Pancreas (tissue), 10 donors: ENCODE measurements around the gene P3H1. TPM values are rescaled to one million over a fixed set of nuclear protein-coding genes. Genes with fewer than 3 reads are reported as not detected.

Source experiments
- ATAC-seq, 4 donors: fragments of 200-7000 bp; cut with Tn5 transposase; one replicate each; pipeline versions ENCODE4 v1.8.0 to v1.9.1; 2020; ENCODE audit warnings: mild to moderate bottlenecking in 4 of 4, moderate library complexity in 4 of 4
- DNase-seq, 6 donors: peaks; one replicate each; pipeline ENCODE4 v3.0.0-alpha.2; 2020
- FAIRE-seq: peaks from 2 replicates; lab custom pipeline; 2012; peaks lifted over from hg19 to GRCh38; lab: Jason Lieb, UNC
- H3K27ac ChIP-seq, 4 donors: fragments of 200-600 bp; sonication (generic); 1 replicate in 3 of 4; 2 replicates in 1 of 4; pipeline versions ENCODE4 v1.5.0 to v1.8.0; 2020
- H3K27me3 ChIP-seq, 4 donors: fragments of 200-600 bp; one replicate each; pipeline ENCODE4 v1.8.0; 2021
- H3K36me3 ChIP-seq, 3 donors: fragments of 200-600 bp; sonication (generic) in 1 of 3; one replicate each; pipeline versions ENCODE4 v1.5.0 to v1.8.0; 2020 to 2021
- H3K4me1 ChIP-seq, 3 donors: fragments of 200-600 bp; one replicate each; pipeline ENCODE4 v1.8.0; 2021
- H3K4me3 ChIP-seq, 4 donors: fragments of 200-600 bp; sonication (generic) in 2 of 4; one replicate each; pipeline versions ENCODE4 v1.5.0 to v1.8.0; 2020 to 2021
- H3K9me3 ChIP-seq, 4 donors: fragments of 200-600 bp; one replicate each; pipeline ENCODE4 v1.8.0; 2021
- CTCF ChIP-seq, 4 donors: fragments of 200-600 bp; sonication (generic) in 3 of 4; IDR thresholded peaks; one replicate each; pipeline versions ENCODE4 v1.5.0 to v1.8.0; 2021; ENCODE audit warnings: antibody characterized with exemption in 4 of 4
- WGBS, 2 donors: extraction: QIAGEN DNeasy Blood & Tissue Kit; methylation state at CpG; one replicate each; pipeline ENCODE4 v1.1.7; 2013; 5-methylcytosine and 5-hydroxymethylcytosine counted together
- intact Hi-C, 3 donors: fragments of 100-400 bp; cut with DNase I; formaldehyde crosslinking; loops; one replicate each; pipeline versions ENCODE4 v1.11.1 to v1.14.2; 2022
- polyA plus RNA-seq, 2 donors: library from polyadenylated mRNA; stranded (reverse); fragments of 200-250 nt; gene quantifications; one replicate each; pipeline ENCODE4 v1.2.3, GENCODE V29; 2013
- total RNA-seq, 6 donors: library from RNA; stranded (reverse); fragmentation: NEBNext Ultra II Directional in 4 of 6; extraction: Animal tissue kit (Norgen Biotek cat#: 25700) in 4 of 6; gene quantifications; one replicate each; pipeline versions ENCODE4 v1.2.1 to v1.2.4, GENCODE V29; 2021 to 2023
- donor health status: healthy with polysubstance abuse.
- donor health status: DM: no; HTN: no; CAD: no; lungs with moderate emphysema.
- donor health status: DM: no; HTN: no; CAD: no.
- donor health status: control.
- donor health status: control.
- donor health status: Bipolar disorder and iron deficiency.
- donor health status: DM: yes; HTN: yes; CAD: no.
- donor health status: DM: no; HTN: no; CAD: no.
- donor health status: DM: no; HTN: no; CAD: no.
- donor health status: DM: yes; HTN: yes; CAD: no.

Gene P3H1
- total and polyA plus RNA-seq, 8 donors, result 6.8 to 37.0 (median 14.0) TPM

- no peaks in the 10 kb centered on the region for H3K9me3 ChIP-seq
- H3K27me3 ChIP-seq, result no peaks in the 10 kb centered on the region
- H3K27ac ChIP-seq, result no peak overlapping the region
- FAIRE-seq, result no peak
- H3K36me3 ChIP-seq, result no peaks in the 10 kb centered on the region
- 97 to 98% methylated on average over 2 of the region's 2 CpGs for WGBS, 2 donors
- TF ChIP-seq CTCF (IDR thresholded peaks at IDR 0.05), result no peak
- intact Hi-C loops, result loop anchor here in 1 of 3 donors (10.0 kb wide), 1 partner anchor 102 kb away; no protein-coding TSS in a partner anchor
- DNase-seq, result no peak
- no peaks in the 10 kb centered on the region for H3K4me1 ChIP-seq
- ATAC-seq, result no peak
- H3K4me3 ChIP-seq, result no peak overlapping the region
These were observed 16.3 kb upstream of the P3H1 start for GRCh38 chr1:42783092-42783491.

GRCh38 chr1:42780176-42780575 lies 13.3 kb upstream of the P3H1 start:
- H3K27ac ChIP-seq, result no peak overlapping the region
- no peak overlapping the region for H3K4me3 ChIP-seq
- no peak for FAIRE-seq
- intact Hi-C loops, result loop anchor here in 1 of 3 donors (10.0 kb wide), 1 partner anchor 105 kb away; no protein-coding TSS in a partner anchor
- H3K4me1 ChIP-seq, result no peaks in the 10 kb centered on the region
- ATAC-seq, result no peak
- peaks cover 0 to 26% (median 1%) of the 10 kb centered on the region in 3 donors for H3K36me3 ChIP-seq
- no peaks in the 10 kb centered on the region for H3K27me3 ChIP-seq
- WGBS, 2 donors, result 93 to 96% methylated on average over 1 of the region's 1 CpG
- DNase-seq, result no peak
- no peaks in the 10 kb centered on the region for H3K9me3 ChIP-seq
- no peak for TF ChIP-seq CTCF (IDR thresholded peaks at IDR 0.05)

GRCh38 chr1:42779725-42780124 lies 12.9 kb upstream of the P3H1 start:
- intact Hi-C loops, result loop anchor here in 1 of 3 donors (10.0 kb wide), 1 partner anchor 105 kb away; no protein-coding TSS in a partner anchor
- Histone ChIP-seq H3K4me1 (no peaks in the 10 kb centered on the region), H3K27ac (no peak overlapping the region), H3K36me3 (peaks cover 0 to 31% (median 6%) of the 10 kb centered on the region in 3 donors), H3K9me3 (no peaks in the 10 kb centered on the region), H3K27me3 (no peaks in the 10 kb centered on the region), H3K4me3 (no peak overlapping the region)
- no peak for ATAC-seq
- no peak for FAIRE-seq
- TF ChIP-seq CTCF (IDR thresholded peaks at IDR 0.05), result no peak
- no peak for DNase-seq
- 84 to 90% methylated on average over 2 of the region's 2 CpGs for WGBS, 2 donors

- TF ChIP-seq CTCF (IDR thresholded peaks at IDR 0.05), result peak in 2 of 4 donors; percentile 18 to 34
- H3K36me3 ChIP-seq, result peaks cover 0 to 40% (median 7%) of the 10 kb centered on the region in 3 donors
- intact Hi-C loops, result no loop called here
- no peaks in the 10 kb centered on the region for H3K9me3 ChIP-seq
- no peak overlapping the region for H3K4me3 ChIP-seq
- FAIRE-seq (no peak), DNase-seq (no peak), ATAC-seq (peak in 3 of 4 donors; percentile 63 to 77 (median 75))
- H3K4me1 ChIP-seq, result no peaks in the 10 kb centered on the region
- H3K27ac ChIP-seq, result no peak overlapping the region
- H3K27me3 ChIP-seq, result no peaks in the 10 kb centered on the region
These were observed 11.0 kb upstream of the P3H1 start for GRCh38 chr1:42777852-42778251.

- no peaks in the 10 kb centered on the region for H3K9me3 ChIP-seq
- no peak overlapping the region for H3K27ac ChIP-seq
- H3K4me3 ChIP-seq, result no peak overlapping the region
- no peak for FAIRE-seq
- no peak for ATAC-seq
- TF ChIP-seq CTCF (IDR thresholded peaks at IDR 0.05), result no peak
- no peaks in the 10 kb centered on the region for H3K27me3 ChIP-seq
- 97% methylated on average over 6 of the region's 6 CpGs for WGBS, 2 donors
- peaks cover 0 to 40% (median 7%) of the 10 kb centered on the region in 3 donors for H3K36me3 ChIP-seq
- no peaks in the 10 kb centered on the region for H3K4me1 ChIP-seq
- DNase-seq, result no peak
- intact Hi-C loops, result no loop called here
These were observed 9.7 kb upstream of the P3H1 start for GRCh38 chr1:42776502-42776901.
